ENCODE measurements around the gene PLEKHO1. TPM values are rescaled to one million over a fixed set of nuclear protein-coding genes. Genes with fewer than 3 reads are reported as not detected.

Gene PLEKHO1
- total and polyA plus RNA-seq, 4 donors = 41.6 to 88.0 (median 60.1) TPM

DNA sequence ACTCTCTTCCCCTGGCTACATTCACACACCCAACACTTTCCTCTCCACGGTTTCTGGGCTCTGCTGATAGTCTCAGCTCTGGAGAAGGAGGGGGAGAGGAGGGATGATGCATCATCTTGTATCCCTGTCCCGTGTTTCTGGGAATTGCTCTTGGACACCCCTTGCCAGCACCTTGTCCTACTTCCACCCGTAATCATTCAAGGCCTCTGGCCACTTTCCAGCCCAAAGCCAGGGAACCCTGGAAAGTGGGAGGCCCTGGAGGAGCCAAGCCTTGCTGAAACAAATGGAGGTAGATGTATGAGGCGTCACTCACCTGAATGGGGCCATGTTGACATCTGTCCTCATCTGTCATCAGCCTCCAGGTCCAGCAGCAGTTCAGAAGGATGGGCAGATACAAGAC is 4.4 kb downstream of the PLEKHO1 start:
- TF ChIP-seq, protein P1, sequence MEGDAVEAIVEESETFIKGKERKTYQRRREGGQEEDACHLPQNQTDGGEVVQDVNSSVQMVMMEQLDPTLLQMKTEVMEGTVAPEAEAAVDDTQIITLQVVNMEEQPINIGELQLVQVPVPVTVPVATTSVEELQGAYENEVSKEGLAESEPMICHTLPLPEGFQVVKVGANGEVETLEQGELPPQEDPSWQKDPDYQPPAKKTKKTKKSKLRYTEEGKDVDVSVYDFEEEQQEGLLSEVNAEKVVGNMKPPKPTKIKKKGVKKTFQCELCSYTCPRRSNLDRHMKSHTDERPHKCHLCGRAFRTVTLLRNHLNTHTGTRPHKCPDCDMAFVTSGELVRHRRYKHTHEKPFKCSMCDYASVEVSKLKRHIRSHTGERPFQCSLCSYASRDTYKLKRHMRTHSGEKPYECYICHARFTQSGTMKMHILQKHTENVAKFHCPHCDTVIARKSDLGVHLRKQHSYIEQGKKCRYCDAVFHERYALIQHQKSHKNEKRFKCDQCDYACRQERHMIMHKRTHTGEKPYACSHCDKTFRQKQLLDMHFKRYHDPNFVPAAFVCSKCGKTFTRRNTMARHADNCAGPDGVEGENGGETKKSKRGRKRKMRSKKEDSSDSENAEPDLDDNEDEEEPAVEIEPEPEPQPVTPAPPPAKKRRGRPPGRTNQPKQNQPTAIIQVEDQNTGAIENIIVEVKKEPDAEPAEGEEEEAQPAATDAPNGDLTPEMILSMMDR (IDR thresholded peaks at IDR 0.05; ENCODE audit: control extremely low read depth, extremely low read depth) = no peak
- Histone ChIP-seq H3K4me1 (ENCODE audit: control insufficient read depth in 5 of 5, insufficient read depth in 5 of 5, low read length in 5 of 5) (peaks cover 8 to 26% (median 9%) of the 10 kb centered on the region in 5 donors), H3K9me3 (ENCODE audit: control insufficient read depth in 4 of 4, insufficient read depth in 3 of 4, low read length in 3 of 4) (no peaks in the 10 kb centered on the region), H3K27me3 (ENCODE audit: control insufficient read depth in 3 of 3, insufficient read depth in 3 of 3, low read length in 2 of 3) (no peaks in the 10 kb centered on the region), H3K4me3 (no peak overlapping the region), H3K36me3 (ENCODE audit: control insufficient read depth in 4 of 4, insufficient read depth in 4 of 4, low read length in 4 of 4) (peaks cover 12 to 54% (median 33%) of the 10 kb centered on the region in 4 donors), H3K9ac (ENCODE audit: insufficient read depth in 1 of 2, low read length in 2 of 2) (no peak overlapping the region), H3K27ac (ENCODE audit: low read depth in 1 of 2, low read length in 1 of 2) (peak overlapping the region in 1 of 2 donors; percentile 95)
- no peak for ATAC-seq (ENCODE audit: insufficient read depth, low FRiP score)
- DNase-seq = no peak
- 58 to 79% methylated on average over 4 of the region's 4 CpGs for WGBS, 2 donors

DNA sequence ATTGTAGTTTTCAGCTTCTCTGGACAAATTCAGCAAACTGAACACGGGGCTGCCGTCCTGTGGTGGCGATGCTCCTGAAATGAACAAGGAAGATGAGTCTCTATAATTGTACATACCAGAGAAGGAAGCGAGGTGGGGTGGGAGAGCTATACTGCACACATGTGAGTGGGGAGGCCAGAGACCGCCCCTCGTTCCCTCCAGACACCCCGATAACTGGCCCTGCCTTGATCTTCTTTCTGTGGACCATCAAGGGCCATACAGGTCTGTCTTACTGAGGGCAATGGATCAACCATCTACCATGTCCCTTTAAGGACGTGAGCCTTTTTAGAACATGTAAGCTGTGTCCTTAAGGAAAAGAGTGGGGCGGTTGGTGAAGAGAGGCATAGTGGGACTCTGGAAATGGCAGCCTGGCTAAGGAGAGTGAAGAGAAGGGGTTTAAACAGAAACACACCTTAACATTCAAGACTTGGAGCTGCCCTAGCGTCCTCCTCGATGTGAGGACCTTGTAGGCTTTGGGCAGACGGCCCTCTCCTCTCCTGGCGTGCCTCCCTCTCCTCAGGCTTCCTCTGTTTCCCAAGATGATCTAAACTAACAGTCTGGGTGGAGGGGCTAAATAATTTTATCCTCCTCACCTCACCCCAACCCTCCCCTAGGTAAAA is 5.8 kb downstream of the PLEKHO1 start:
- ATAC-seq (ENCODE audit: insufficient read depth, low FRiP score) (no peak), DNase-seq (no peak)
- H3K4me1 ChIP-seq (ENCODE audit: control insufficient read depth in 5 of 5, insufficient read depth in 5 of 5, low read length in 5 of 5) = peaks cover 8 to 36% (median 9%) of the 10 kb centered on the region in 5 donors
- H3K4me3 ChIP-seq = no peak overlapping the region
- TF ChIP-seq, protein P1 (IDR thresholded peaks at IDR 0.05; ENCODE audit: control extremely low read depth, extremely low read depth) = no peak
- no peak overlapping the region for H3K27ac ChIP-seq (ENCODE audit: low read depth in 1 of 2, low read length in 1 of 2)
- H3K36me3 ChIP-seq (ENCODE audit: control insufficient read depth in 4 of 4, insufficient read depth in 4 of 4, low read length in 4 of 4) = peaks cover 17 to 61% (median 39%) of the 10 kb centered on the region in 4 donors
- H3K9me3 ChIP-seq (ENCODE audit: control insufficient read depth in 4 of 4, insufficient read depth in 3 of 4, low read length in 3 of 4) = no peaks in the 10 kb centered on the region
- 89 to 91% methylated on average over 13 of the region's 13 CpGs for WGBS, 2 donors
- H3K27me3 ChIP-seq (ENCODE audit: control insufficient read depth in 3 of 3, insufficient read depth in 3 of 3, low read length in 2 of 3) = no peaks in the 10 kb centered on the region
- H3K9ac ChIP-seq (ENCODE audit: insufficient read depth in 1 of 2, low read length in 2 of 2) = no peak overlapping the region

DNA sequence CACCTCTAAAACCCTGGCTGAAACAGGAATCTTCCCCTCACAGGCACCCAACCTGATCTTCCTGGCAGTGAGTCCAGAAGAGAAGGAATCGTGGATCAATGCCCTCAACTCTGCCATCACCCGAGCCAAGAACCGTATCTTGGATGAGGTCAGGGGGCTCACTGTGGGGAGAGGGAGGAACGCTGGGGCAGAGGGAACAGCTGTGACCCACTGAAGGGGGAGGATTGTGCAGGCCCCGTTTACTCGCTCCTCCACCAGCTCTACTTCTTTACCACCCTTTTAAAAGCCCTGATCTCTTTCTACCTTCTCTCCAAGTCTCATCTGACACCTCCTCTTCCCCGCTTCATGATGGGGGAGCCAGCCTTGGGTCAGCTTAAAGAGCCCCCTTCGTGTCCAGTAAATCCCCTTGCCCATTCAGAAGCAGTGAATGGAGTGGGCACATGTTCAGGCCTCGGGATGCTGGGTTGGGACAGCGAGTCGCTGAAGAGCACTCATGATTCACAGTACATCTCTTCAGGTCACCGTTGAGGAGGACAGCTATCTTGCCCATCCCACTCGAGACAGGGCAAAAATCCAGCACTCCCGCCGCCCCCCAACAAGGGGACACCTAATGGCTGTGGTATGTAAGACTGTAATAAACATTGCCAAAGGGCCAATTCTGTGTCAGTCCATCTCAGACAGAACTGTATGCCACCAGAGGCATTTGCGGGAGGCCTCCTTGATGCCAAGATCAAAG is 7.3 kb downstream of the PLEKHO1 start:
- H3K4me1 ChIP-seq (ENCODE audit: control insufficient read depth in 5 of 5, insufficient read depth in 5 of 5, low read length in 5 of 5) = peaks cover 8 to 36% (median 10%) of the 10 kb centered on the region in 5 donors
- H3K36me3 ChIP-seq (ENCODE audit: control insufficient read depth in 4 of 4, insufficient read depth in 4 of 4, low read length in 4 of 4) = peaks cover 17 to 58% (median 41%) of the 10 kb centered on the region in 4 donors
- H3K9me3 ChIP-seq (ENCODE audit: control insufficient read depth in 4 of 4, insufficient read depth in 3 of 4, low read length in 3 of 4) = no peaks in the 10 kb centered on the region
- no peak overlapping the region for H3K9ac ChIP-seq (ENCODE audit: insufficient read depth in 1 of 2, low read length in 2 of 2)
- TF ChIP-seq, protein P1 (IDR thresholded peaks at IDR 0.05; ENCODE audit: control extremely low read depth, extremely low read depth) = no peak
- H3K27me3 ChIP-seq (ENCODE audit: control insufficient read depth in 3 of 3, insufficient read depth in 3 of 3, low read length in 2 of 3) = no peaks in the 10 kb centered on the region
- DNase-seq (no peak), ATAC-seq (ENCODE audit: insufficient read depth, low FRiP score) (no peak)
- H3K27ac ChIP-seq (ENCODE audit: low read depth in 1 of 2, low read length in 1 of 2) = no peak overlapping the region
- WGBS, 2 donors = 86 to 92% methylated on average over 16 of the region's 16 CpGs
- no peak overlapping the region for H3K4me3 ChIP-seq
